22Rv1 (cell line): ENCODE results near the gene CLMP.

Experiments
- H3K27ac ChIP-seq: fragments of 450-650 bp; 2 replicates; pipeline ENCODE4 v1.5.1; 2017
- ZFX ChIP-seq: fragments of 450-650 bp; IDR thresholded peaks from 2 replicates; pipeline ENCODE4 v1.6.1; 2017; ENCODE audit warnings: antibody characterized with exemption, borderline replicate concordance
- TF ChIP-seq, protein P1 (sequence below): fragments of 450-650 bp; IDR thresholded peaks from 2 replicates; pipeline ENCODE4 v1.5.1; 2017; ENCODE audit warnings: mild to moderate bottlenecking

Gene CLMP

GRCh38 chr11:123187665-123188507 lies 7.2 kb downstream of the CLMP start:
- TF ChIP-seq, protein P1, sequence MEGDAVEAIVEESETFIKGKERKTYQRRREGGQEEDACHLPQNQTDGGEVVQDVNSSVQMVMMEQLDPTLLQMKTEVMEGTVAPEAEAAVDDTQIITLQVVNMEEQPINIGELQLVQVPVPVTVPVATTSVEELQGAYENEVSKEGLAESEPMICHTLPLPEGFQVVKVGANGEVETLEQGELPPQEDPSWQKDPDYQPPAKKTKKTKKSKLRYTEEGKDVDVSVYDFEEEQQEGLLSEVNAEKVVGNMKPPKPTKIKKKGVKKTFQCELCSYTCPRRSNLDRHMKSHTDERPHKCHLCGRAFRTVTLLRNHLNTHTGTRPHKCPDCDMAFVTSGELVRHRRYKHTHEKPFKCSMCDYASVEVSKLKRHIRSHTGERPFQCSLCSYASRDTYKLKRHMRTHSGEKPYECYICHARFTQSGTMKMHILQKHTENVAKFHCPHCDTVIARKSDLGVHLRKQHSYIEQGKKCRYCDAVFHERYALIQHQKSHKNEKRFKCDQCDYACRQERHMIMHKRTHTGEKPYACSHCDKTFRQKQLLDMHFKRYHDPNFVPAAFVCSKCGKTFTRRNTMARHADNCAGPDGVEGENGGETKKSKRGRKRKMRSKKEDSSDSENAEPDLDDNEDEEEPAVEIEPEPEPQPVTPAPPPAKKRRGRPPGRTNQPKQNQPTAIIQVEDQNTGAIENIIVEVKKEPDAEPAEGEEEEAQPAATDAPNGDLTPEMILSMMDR: no peak
- no peak overlapping the region for H3K27ac ChIP-seq

DNA sequence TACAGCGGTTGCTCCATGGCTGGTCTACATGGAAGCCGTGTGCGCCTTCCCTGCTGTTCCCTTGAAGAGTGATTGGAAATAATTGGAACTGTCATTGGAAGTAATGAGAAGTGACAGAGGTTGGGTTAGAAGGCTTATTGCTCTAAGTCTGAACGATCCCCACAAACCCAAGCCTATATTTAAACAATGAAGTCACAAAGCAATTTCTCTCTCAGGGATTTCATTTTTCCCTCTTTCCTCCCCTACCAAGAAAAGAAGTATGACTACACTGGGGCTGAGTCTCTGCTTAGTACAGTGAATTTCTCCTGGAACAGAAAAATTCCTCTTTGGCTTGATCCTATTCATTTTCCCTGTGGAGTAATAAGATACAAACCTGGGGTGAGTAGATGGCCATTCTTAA lies 7.8 kb downstream of the CLMP start:
- no peak overlapping the region for H3K27ac ChIP-seq
- no peak for TF ChIP-seq ZFX
- TF ChIP-seq, protein P1: no peak

- TF ChIP-seq ZFX: no peak
- TF ChIP-seq, protein P1: no peak
- no peak overlapping the region for H3K27ac ChIP-seq
These were observed 8.8 kb downstream of the CLMP start for GRCh38 chr11:123186286-123186685.

- TF ChIP-seq ZFX: no peak
- TF ChIP-seq, protein P1: no peak
- H3K27ac ChIP-seq: no peak overlapping the region
These were observed 9.7 kb downstream of the CLMP start for GRCh38 chr11:123185326-123185725.

GRCh38 chr11:123184531-123184930 lies 10.5 kb downstream of the CLMP start:
- no peak overlapping the region for H3K27ac ChIP-seq
- TF ChIP-seq, protein P1: no peak
- TF ChIP-seq ZFX: no peak

DNA sequence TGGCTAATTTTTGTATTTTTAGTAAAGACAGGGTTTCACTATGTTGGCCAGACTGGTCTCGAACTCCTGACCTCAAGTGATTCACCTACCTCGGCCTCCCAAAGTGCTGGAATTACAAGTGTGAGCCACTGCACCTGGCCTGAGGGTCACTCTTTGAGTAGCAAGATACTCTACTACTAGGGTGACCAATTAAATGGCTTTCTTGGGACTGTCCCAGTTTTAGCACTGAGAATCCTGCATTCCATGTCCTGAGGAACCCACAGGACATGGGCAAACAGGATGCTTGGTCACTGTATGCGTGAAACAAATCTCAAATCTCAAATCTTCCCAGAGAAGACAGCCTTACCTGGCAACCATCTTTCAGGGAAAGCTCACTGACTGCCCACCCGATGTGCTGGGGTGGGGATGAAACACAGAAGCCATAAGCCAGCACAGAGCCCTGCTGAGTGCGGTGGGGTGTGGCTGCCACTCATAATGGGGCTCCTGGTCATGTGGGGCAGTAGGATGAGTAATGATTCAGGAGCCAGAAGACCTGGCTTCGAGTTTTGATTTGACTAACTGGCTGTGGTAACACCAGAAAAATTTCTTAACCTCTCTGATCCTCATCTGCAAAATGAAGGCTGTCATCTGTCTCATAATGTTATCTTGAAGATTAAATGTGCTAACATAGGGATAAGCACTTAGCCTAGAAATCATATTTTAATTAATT lies 11.5 kb downstream of the CLMP start:
- no peak overlapping the region for H3K27ac ChIP-seq
- TF ChIP-seq ZFX: no peak

DNA sequence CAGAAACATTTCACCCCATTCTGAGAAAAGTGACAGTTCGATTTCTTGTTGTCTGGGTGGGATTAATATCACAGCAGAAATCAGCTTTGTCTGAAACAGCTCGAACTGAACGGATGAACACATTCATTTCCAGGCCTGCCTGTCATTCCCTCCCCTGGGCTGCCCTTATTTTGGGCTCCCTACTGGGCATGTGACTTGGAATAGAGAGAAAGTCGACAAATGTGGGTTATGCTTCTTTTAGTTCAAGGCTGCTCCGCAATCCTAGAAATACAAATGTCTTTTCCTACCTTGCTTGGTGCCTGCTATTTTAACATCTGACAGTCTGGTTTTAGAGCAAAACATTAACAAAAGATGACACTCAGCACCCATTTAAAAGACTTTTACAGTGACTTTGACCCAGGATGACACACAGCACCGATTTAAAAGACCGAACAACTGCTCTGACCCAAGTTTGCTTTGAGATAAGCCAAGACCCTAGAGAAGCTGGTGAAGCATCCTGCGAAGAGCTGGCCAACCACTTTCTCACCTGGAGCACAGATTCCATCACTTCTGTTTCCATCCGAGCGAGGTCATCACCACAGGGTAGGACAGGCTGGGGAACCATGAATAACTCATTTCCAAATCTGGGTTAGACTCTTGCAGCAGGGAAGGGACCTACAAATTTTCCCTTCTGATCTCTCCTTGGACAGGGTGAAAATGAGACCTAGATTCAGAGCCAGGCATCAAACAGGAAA lies 13.1 kb downstream of the CLMP start:
- no peak overlapping the region for H3K27ac ChIP-seq
- TF ChIP-seq, protein P1: no peak
- TF ChIP-seq ZFX: no peak
